Measurements from ENCODE around the gene CD22. TPM values are rescaled to one million over a fixed set of nuclear protein-coding genes. Genes with fewer than 3 reads are reported as not detected.

CD22 gene
- total RNA-seq, 3 donors from 2014 or later (not counting 1 experiment from before 2014, with no cell fraction given): 4.3 to 7.0 (median 6.0) TPM

GRCh38 chr19:35294859-35295791, 33.9 kb upstream of the CD22 start:
- 47% methylated on average over 25 of the region's 25 CpGs for WGBS (ENCODE audit: insufficient coverage)
- no peaks in the 10 kb centered on the region for H3K9me3 Mint-ChIP-seq
- no peak for DNase-seq
- no peak overlapping the region for H3K27ac ChIP-seq (ENCODE audit: low read length)
- no peaks in the 10 kb centered on the region for H3K27me3 ChIP-seq (ENCODE audit: control insufficient read depth, insufficient read depth, low read length)
- H3K27ac Mint-ChIP-seq: peak overlapping the region in 1 of 2 donors; percentile 11
- no peaks in the 10 kb centered on the region for H3K36me3 ChIP-seq (ENCODE audit: control insufficient read depth, insufficient read depth, low read length)
- TF ChIP-seq CTCF (IDR thresholded peaks at IDR 0.05): no peak
- H3K9me3 ChIP-seq (ENCODE audit: control insufficient read depth, insufficient read depth, low read length): no peaks in the 10 kb centered on the region
- H3K4me1 Mint-ChIP-seq: peaks cover 0 to 5% of the 10 kb centered on the region in 2 donors
- no peak overlapping the region for H3K4me3 Mint-ChIP-seq
- ATAC-seq: no peak
- intact Hi-C loops (cut with micrococcal nuclease): no loop called here
- H3K27me3 Mint-ChIP-seq (ENCODE audit: low read depth in 2 of 2): no peaks in the 10 kb centered on the region
- no peaks in the 10 kb centered on the region for H3K36me3 Mint-ChIP-seq
- H3K4me3 ChIP-seq (ENCODE audit: low read length): no peak overlapping the region
- H3K4me1 ChIP-seq (ENCODE audit: control insufficient read depth, insufficient read depth, low read length): peaks cover 19% of the 10 kb centered on the region

GRCh38 chr19:35295792-35296462, 33.1 kb upstream of the CD22 start:
- no peaks in the 10 kb centered on the region for H3K27me3 ChIP-seq (ENCODE audit: control insufficient read depth, insufficient read depth, low read length)
- no peak overlapping the region for H3K4me3 ChIP-seq (ENCODE audit: low read length)
- no peaks in the 10 kb centered on the region for H3K27me3 Mint-ChIP-seq (ENCODE audit: low read depth in 2 of 2)
- H3K9me3 ChIP-seq (ENCODE audit: control insufficient read depth, insufficient read depth, low read length): no peaks in the 10 kb centered on the region
- H3K27ac ChIP-seq (ENCODE audit: low read length): no peak overlapping the region
- H3K4me1 Mint-ChIP-seq: peaks cover 0 to 5% of the 10 kb centered on the region in 2 donors
- peaks cover 19% of the 10 kb centered on the region for H3K4me1 ChIP-seq (ENCODE audit: control insufficient read depth, insufficient read depth, low read length)
- H3K4me3 Mint-ChIP-seq: no peak overlapping the region
- no peaks in the 10 kb centered on the region for H3K36me3 Mint-ChIP-seq
- TF ChIP-seq CTCF (IDR thresholded peaks at IDR 0.05): no peak
- no peaks in the 10 kb centered on the region for H3K9me3 Mint-ChIP-seq
- no peaks in the 10 kb centered on the region for H3K36me3 ChIP-seq (ENCODE audit: control insufficient read depth, insufficient read depth, low read length)
- intact Hi-C loops (cut with micrococcal nuclease): no loop called here
- DNase-seq (peak; percentile 26 to 62), ATAC-seq (peak; percentile 50 to 86 (median 81))
- 9% methylated on average over 24 of the region's 24 CpGs for WGBS (ENCODE audit: insufficient coverage)
- H3K27ac Mint-ChIP-seq: peak overlapping the region in 1 of 2 donors; percentile 11

DNA sequence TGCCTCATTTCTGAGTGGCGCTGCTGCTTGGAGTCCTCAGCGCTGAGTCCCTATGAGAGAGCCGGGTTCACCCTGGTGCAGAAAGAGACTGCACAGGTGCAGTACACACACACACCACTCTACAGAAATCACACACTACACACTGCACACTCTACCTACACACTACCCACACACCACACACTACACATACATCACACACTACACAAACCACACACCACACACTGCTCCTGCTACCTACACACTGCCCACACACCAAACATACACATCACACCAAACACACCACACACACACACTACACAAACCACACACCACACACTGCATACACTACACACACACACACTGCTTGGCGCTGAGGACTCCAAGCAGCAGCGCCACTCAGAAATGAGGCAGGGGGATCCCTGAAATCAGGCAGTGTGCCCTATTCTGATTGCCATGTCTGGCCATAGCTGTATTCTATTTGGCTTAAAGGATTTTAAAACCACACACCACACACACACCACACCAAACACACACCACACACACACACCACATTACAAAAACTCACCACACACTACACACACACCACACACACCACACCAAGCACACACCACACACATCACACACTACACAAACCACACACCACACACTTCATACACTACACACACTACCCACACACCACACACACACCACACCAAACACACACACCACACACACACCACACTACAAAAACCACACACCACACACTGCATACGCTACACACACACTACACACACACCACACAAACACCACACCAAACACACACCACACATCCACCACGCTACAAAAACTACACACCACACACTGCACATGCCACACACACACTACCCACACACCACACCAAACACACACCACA, 32.1 kb upstream of the CD22 start:
- 85% methylated on average over 7 of the region's 7 CpGs for WGBS (ENCODE audit: insufficient coverage)
- H3K27ac ChIP-seq (ENCODE audit: low read length): no peak overlapping the region
- peaks cover 19% of the 10 kb centered on the region for H3K4me1 ChIP-seq (ENCODE audit: control insufficient read depth, insufficient read depth, low read length)
- no peak for ATAC-seq
- no peak overlapping the region for H3K4me3 Mint-ChIP-seq
- H3K9me3 Mint-ChIP-seq: no peaks in the 10 kb centered on the region
- H3K9me3 ChIP-seq (ENCODE audit: control insufficient read depth, insufficient read depth, low read length): no peaks in the 10 kb centered on the region
- intact Hi-C loops (cut with micrococcal nuclease): no loop called here
- no peak overlapping the region for H3K4me3 ChIP-seq (ENCODE audit: low read length)
- no peaks in the 10 kb centered on the region for H3K36me3 Mint-ChIP-seq
- no peak overlapping the region for H3K27ac Mint-ChIP-seq
- H3K36me3 ChIP-seq (ENCODE audit: control insufficient read depth, insufficient read depth, low read length): no peaks in the 10 kb centered on the region
- H3K4me1 Mint-ChIP-seq: peaks cover 0 to 5% of the 10 kb centered on the region in 2 donors
- no peaks in the 10 kb centered on the region for H3K27me3 ChIP-seq (ENCODE audit: control insufficient read depth, insufficient read depth, low read length)
- DNase-seq: no peak
- no peak for TF ChIP-seq CTCF (IDR thresholded peaks at IDR 0.05)
- H3K27me3 Mint-ChIP-seq (ENCODE audit: low read depth in 2 of 2): no peaks in the 10 kb centered on the region
